Upper lobe of left lung (tissue), 6 donors: ENCODE measurements around the gene OR10AD1. TPM values are rescaled to one million over a fixed set of nuclear protein-coding genes. Genes with fewer than 3 reads are reported as not detected.

Experiments used
- ATAC-seq, 2 donors: fragments of 200-7000 bp; cut with Tn5 transposase; one replicate each; pipeline ENCODE4 v1.9.1; 2022; ENCODE audit warnings: mild to moderate bottlenecking in 2 of 2, moderate library complexity in 2 of 2; ENCODE audit not compliant: low FRiP score in 2 of 2
- DNase-seq, 2 donors: peaks; one replicate each; pipeline ENCODE4 v3.0.0-alpha.2; 2019 to 2020
- H3K27ac ChIP-seq, 4 donors: fragments of 200-600 bp; sonication (generic); one replicate each; pipeline ENCODE4 v1.5.1; 2016 to 2019
- H3K27me3 ChIP-seq, 4 donors: fragments of 200-600 bp; sonication (generic); one replicate each; pipeline ENCODE4 v1.5.1; 2017 to 2019
- H3K36me3 ChIP-seq, 4 donors: fragments of 200-600 bp; sonication (generic); one replicate each; pipeline ENCODE4 v1.5.1; 2016 to 2019
- H3K4me1 ChIP-seq, 4 donors: fragments of 200-600 bp; sonication (generic); one replicate each; pipeline ENCODE4 v1.5.1; 2018 to 2019
- H3K4me3 ChIP-seq, 4 donors: fragments of 200-600 bp; sonication (generic); one replicate each; pipeline ENCODE4 v1.5.1; 2017 to 2019; ENCODE audit warnings: mild to moderate bottlenecking in 2 of 4, moderate library complexity in 1 of 4
- H3K9me3 ChIP-seq, 4 donors: fragments of 200-600 bp; sonication (generic); one replicate each; pipeline ENCODE4 v1.5.1; 2018 to 2019
- CTCF ChIP-seq, 6 experiments: fragments of 450-650 bp in 4 of 6; fragments of 200-600 bp in 2 of 6; sonication (generic) in 2 of 6; IDR thresholded peaks; one replicate each; pipeline ENCODE4 v1.5.1; 2016 to 2019; ENCODE audit warnings: antibody characterized with exemption in 6 of 6
- EP300 ChIP-seq, 4 donors: sonication (generic); formaldehyde crosslinking; IDR thresholded peaks; one replicate each; pipeline ENCODE4 v1.5.1; 2017; ENCODE audit warnings: antibody characterized with exemption in 4 of 4, control low read depth in 2 of 4
- POLR2A ChIP-seq, 4 donors: fragments of 450-650 bp; IDR thresholded peaks; one replicate each; pipeline ENCODE4 v1.5.1; 2016 to 2017; ENCODE audit warnings: antibody characterized with exemption in 4 of 4, mild to moderate bottlenecking in 2 of 4
- POLR2AphosphoS5 ChIP-seq, 2 donors: sonication (generic); formaldehyde crosslinking; IDR thresholded peaks; one replicate each; pipeline ENCODE4 v1.5.1; 2017; ENCODE audit warnings: antibody characterized with exemption in 2 of 2
- WGBS, 2 donors: methylation state at CpG; one replicate each; pipeline ENCODE4 v1.1.5; 2017 to 2018; 5-methylcytosine and 5-hydroxymethylcytosine counted together
- total RNA-seq, 6 donors: library from RNA; depleted of rRNA in 4 of 6; stranded (reverse); fragments of >200 nt in 4 of 6; gene quantifications; one replicate each; pipeline versions ENCODE4 v1.1.0 to v1.2.1, GENCODE V29; 2016 to 2021
- donor health status: DM: no; HTN: no; CAD: no; lungs with moderate emphysema.
- donor health status: DM: no; HTN: yes; CAD: no; lungs with severe emphysema.

Gene OR10AD1
- total RNA-seq, 6 donors from 2014 or later = not detected

- Histone ChIP-seq H3K27ac (no peak overlapping the region), H3K9me3 (no peaks in the 10 kb centered on the region), H3K4me1 (peaks cover 16 to 26% (median 21%) of the 10 kb centered on the region in 4 donors), H3K36me3 (no peaks in the 10 kb centered on the region), H3K4me3 (no peak overlapping the region), H3K27me3 (peaks cover 0 to 20% (median 13%) of the 10 kb centered on the region in 4 donors)
- no peak for DNase-seq
- TF ChIP-seq POLR2AphosphoS5 (IDR thresholded peaks at IDR 0.05) (no peak), CTCF (IDR thresholded peaks at IDR 0.05) (no peak), EP300 (IDR thresholded peaks at IDR 0.05) (no peak), POLR2A (IDR thresholded peaks at IDR 0.05) (no peak)
- no peak for ATAC-seq
- 86 to 91% methylated on average over 2 of the region's 2 CpGs for WGBS, 2 donors
Measured at GRCh38 chr12:48180857-48181495, 22.1 kb downstream of the OR10AD1 start.

- no peak for ATAC-seq
- 83 to 91% methylated on average over 1 of the region's 1 CpG for WGBS, 2 donors
- Histone ChIP-seq H3K4me1 (peaks cover 19 to 31% (median 22%) of the 10 kb centered on the region in 4 donors), H3K9me3 (no peaks in the 10 kb centered on the region), H3K36me3 (no peaks in the 10 kb centered on the region), H3K4me3 (no peak overlapping the region), H3K27ac (no peak overlapping the region), H3K27me3 (peaks cover 0 to 17% (median 13%) of the 10 kb centered on the region in 4 donors)
- DNase-seq = no peak
- TF ChIP-seq POLR2AphosphoS5 (IDR thresholded peaks at IDR 0.05) = no peak
- no peak for TF ChIP-seq POLR2A (IDR thresholded peaks at IDR 0.05)
- TF ChIP-seq CTCF (IDR thresholded peaks at IDR 0.05) = no peak
Measured at GRCh38 chr12:48180424-48180823, 22.7 kb downstream of the OR10AD1 start.

- 89 to 100% methylated on average over 1 of the region's 1 CpG for WGBS, 2 donors
- peaks cover 0 to 11% (median 10%) of the 10 kb centered on the region in 4 donors for H3K27me3 ChIP-seq
- no peak for DNase-seq
Measured at GRCh38 chr12:48179466-48179865, 23.6 kb downstream of the OR10AD1 start.

GRCh38 chr12:48177982-48178381, 25.1 kb downstream of the OR10AD1 start:
- H3K4me1 ChIP-seq = peaks cover 5 to 12% (median 8%) of the 10 kb centered on the region in 4 donors
- no peaks in the 10 kb centered on the region for H3K9me3 ChIP-seq
- no peaks in the 10 kb centered on the region for H3K36me3 ChIP-seq
- 63 to 69% methylated on average over 4 of the region's 4 CpGs for WGBS, 2 donors
- H3K27me3 ChIP-seq = no peaks in the 10 kb centered on the region
- no peak for TF ChIP-seq POLR2A (IDR thresholded peaks at IDR 0.05)
- no peak for ATAC-seq
- H3K4me3 ChIP-seq = no peak overlapping the region
- no peak overlapping the region for H3K27ac ChIP-seq
- DNase-seq = no peak

More at GRCh38 chr12:48179466-48179865, 23.6 kb downstream of the OR10AD1 start:
- peaks cover 17 to 27% (median 19%) of the 10 kb centered on the region in 4 donors for H3K4me1 ChIP-seq
- ATAC-seq = no peak
- no peaks in the 10 kb centered on the region for H3K9me3 ChIP-seq
- no peaks in the 10 kb centered on the region for H3K36me3 ChIP-seq
- H3K27ac ChIP-seq = no peak overlapping the region
- no peak overlapping the region for H3K4me3 ChIP-seq
- TF ChIP-seq CTCF (IDR thresholded peaks at IDR 0.05) (no peak), POLR2A (IDR thresholded peaks at IDR 0.05) (no peak), POLR2AphosphoS5 (IDR thresholded peaks at IDR 0.05) (no peak), EP300 (IDR thresholded peaks at IDR 0.05) (no peak)

GRCh38 chr12:48176417-48176751, 26.7 kb downstream of the OR10AD1 start:
- ATAC-seq (no peak), DNase-seq (no peak)
- TF ChIP-seq POLR2AphosphoS5 (IDR thresholded peaks at IDR 0.05) (no peak), EP300 (IDR thresholded peaks at IDR 0.05) (no peak), POLR2A (IDR thresholded peaks at IDR 0.05) (no peak), CTCF (IDR thresholded peaks at IDR 0.05) (no peak)
- no peaks in the 10 kb centered on the region for H3K9me3 ChIP-seq
- peaks cover 0 to 6% (median 2%) of the 10 kb centered on the region in 4 donors for H3K4me1 ChIP-seq
- H3K27ac ChIP-seq = no peak overlapping the region
- H3K4me3 ChIP-seq = no peak overlapping the region
- no peaks in the 10 kb centered on the region for H3K36me3 ChIP-seq
- H3K27me3 ChIP-seq = no peaks in the 10 kb centered on the region
